ENCODE measurements around the gene RAX2.
"Not testable (repeated sequence)": the region's sequence is repeated elsewhere in the genome, so short reads cannot be mapped to it uniquely, and the experiment has no call there.

RAX2 gene

GRCh38 chr19:3774621-3775373 lies 2.8 kb upstream of the RAX2 start:
- Histone ChIP-seq H3K4me3 (ENCODE audit: low read length) (no peak overlapping the region), H3K36me3 (ENCODE audit: insufficient read depth, low read depth, low read length) (no peaks in the 10 kb centered on the region), H3K27ac (ENCODE audit: low read length) (no peak overlapping the region), H3K27me3 (ENCODE audit: insufficient read depth, low read length) (no peaks in the 10 kb centered on the region), H3K9ac (ENCODE audit: low read depth, low read length) (no peak overlapping the region), H3K9me3 (ENCODE audit: insufficient read depth, low read depth, low read length) (no peaks in the 10 kb centered on the region), H3K4me1 (ENCODE audit: insufficient read depth, low read length) (peaks cover 5% of the 10 kb centered on the region; the same call in 1 of the 2 replicates)

GRCh38 chr19:3773814-3774515 lies 1.9 kb upstream of the RAX2 start:
- Histone ChIP-seq H3K36me3 (ENCODE audit: insufficient read depth, low read depth, low read length) (no peaks in the 10 kb centered on the region), H3K27ac (ENCODE audit: low read length) (no peak overlapping the region), H3K4me1 (ENCODE audit: insufficient read depth, low read length) (peaks cover 5% of the 10 kb centered on the region; the same call in 1 of the 2 replicates), H3K27me3 (ENCODE audit: insufficient read depth, low read length) (no peaks in the 10 kb centered on the region), H3K4me3 (ENCODE audit: low read length) (no peak overlapping the region), H3K9me3 (ENCODE audit: insufficient read depth, low read depth, low read length) (no peaks in the 10 kb centered on the region), H3K9ac (ENCODE audit: low read depth, low read length) (no peak overlapping the region)

GRCh38 chr19:3771000-3771905 lies 775 bp downstream of the RAX2 start:
- peaks cover 5% of the 10 kb centered on the region; the same call in 1 of the 2 replicates for H3K4me1 ChIP-seq (ENCODE audit: insufficient read depth, low read length)
- no peak overlapping the region for H3K9ac ChIP-seq (ENCODE audit: low read depth, low read length)
- H3K9me3 ChIP-seq (ENCODE audit: insufficient read depth, low read depth, low read length) = no peaks in the 10 kb centered on the region

GRCh38 chr19:3770136-3770999 lies 1.7 kb downstream of the RAX2 start:
- H3K9me3 ChIP-seq (ENCODE audit: insufficient read depth, low read depth, low read length) = no peaks in the 10 kb centered on the region
- H3K4me3 ChIP-seq (ENCODE audit: low read length) = no peak overlapping the region
- no peaks in the 10 kb centered on the region for H3K27me3 ChIP-seq (ENCODE audit: insufficient read depth, low read length)
- peaks cover 5% of the 10 kb centered on the region; the same call in 1 of the 2 replicates for H3K4me1 ChIP-seq (ENCODE audit: insufficient read depth, low read length)
- no peak overlapping the region for H3K27ac ChIP-seq (ENCODE audit: low read length)
- H3K9ac ChIP-seq (ENCODE audit: low read depth, low read length) = no peak overlapping the region
- peaks cover 16% of the 10 kb centered on the region; the same call in 1 of the 2 replicates for H3K36me3 ChIP-seq (ENCODE audit: insufficient read depth, low read depth, low read length)

More at GRCh38 chr19:3771000-3771905, 775 bp downstream of the RAX2 start:
- Histone ChIP-seq H3K36me3 (ENCODE audit: insufficient read depth, low read depth, low read length) (peaks cover 15% of the 10 kb centered on the region; the same call in 1 of the 2 replicates), H3K27me3 (ENCODE audit: insufficient read depth, low read length) (no peaks in the 10 kb centered on the region), H3K4me3 (ENCODE audit: low read length) (no peak overlapping the region), H3K27ac (ENCODE audit: low read length) (no peak overlapping the region)

DNA sequence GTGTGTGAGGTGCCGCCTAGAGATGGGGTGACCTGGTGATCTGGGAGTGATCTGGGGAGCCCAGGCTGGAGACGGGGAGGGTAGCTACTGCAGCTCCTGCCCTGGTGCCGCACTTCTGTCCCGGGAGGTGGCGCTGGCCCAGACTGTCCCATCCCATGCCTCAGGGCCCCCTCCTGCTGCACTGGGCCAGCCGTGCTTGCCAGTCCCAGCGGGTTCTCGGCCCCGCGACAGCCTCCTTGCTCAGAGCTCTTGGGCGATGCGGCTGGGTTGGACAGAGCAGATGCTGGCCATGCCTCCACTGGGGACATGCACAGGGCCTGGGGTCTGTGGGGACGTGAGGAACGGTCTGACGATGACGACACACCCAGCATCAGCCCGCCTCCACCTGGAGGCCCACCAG lies 2.5 kb downstream of the RAX2 start:
- H3K9me3 ChIP-seq (ENCODE audit: insufficient read depth, low read depth, low read length) = no peaks in the 10 kb centered on the region
- peaks cover 5% of the 10 kb centered on the region; the same call in 1 of the 2 replicates for H3K4me1 ChIP-seq (ENCODE audit: insufficient read depth, low read length)
- no peak overlapping the region for H3K4me3 ChIP-seq (ENCODE audit: low read length)
- H3K27me3 ChIP-seq (ENCODE audit: insufficient read depth, low read length) = no peaks in the 10 kb centered on the region
- H3K27ac ChIP-seq (ENCODE audit: low read length) = no peak overlapping the region
- H3K9ac ChIP-seq (ENCODE audit: low read depth, low read length) = no peak overlapping the region
- peaks cover 21% of the 10 kb centered on the region; the same call in 1 of the 2 replicates for H3K36me3 ChIP-seq (ENCODE audit: insufficient read depth, low read depth, low read length)

DNA sequence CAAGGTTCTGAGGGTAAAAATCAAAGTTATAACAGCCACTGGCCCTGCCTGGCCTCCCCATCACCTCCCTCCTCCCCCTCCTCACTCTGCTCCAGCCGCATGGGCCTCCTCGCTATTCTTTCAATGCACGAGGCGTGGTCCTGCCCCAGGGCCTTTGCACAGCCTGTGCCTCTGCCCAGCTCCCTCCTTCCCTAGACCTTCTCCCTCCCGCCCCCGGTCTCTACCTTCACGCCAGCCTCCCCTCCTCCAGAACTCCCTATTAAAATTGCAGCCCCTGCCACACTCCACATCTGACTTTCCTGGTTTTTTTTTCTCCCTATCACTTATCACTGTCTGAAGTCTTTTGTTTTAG lies 3.3 kb downstream of the RAX2 start:
- H3K9me3 ChIP-seq (ENCODE audit: insufficient read depth, low read depth, low read length) = no peaks in the 10 kb centered on the region
- no peak overlapping the region for H3K9ac ChIP-seq (ENCODE audit: low read depth, low read length)
- H3K27ac ChIP-seq (ENCODE audit: low read length) = no peak overlapping the region
- peaks cover 21% of the 10 kb centered on the region; the same call in 1 of the 2 replicates for H3K36me3 ChIP-seq (ENCODE audit: insufficient read depth, low read depth, low read length)
- H3K4me1 ChIP-seq (ENCODE audit: insufficient read depth, low read length) = peaks cover 5% of the 10 kb centered on the region; the same call in 1 of the 2 replicates
- H3K27me3 ChIP-seq (ENCODE audit: insufficient read depth, low read length) = no peaks in the 10 kb centered on the region
- H3K4me3 ChIP-seq (ENCODE audit: low read length) = no peak overlapping the region

DNA sequence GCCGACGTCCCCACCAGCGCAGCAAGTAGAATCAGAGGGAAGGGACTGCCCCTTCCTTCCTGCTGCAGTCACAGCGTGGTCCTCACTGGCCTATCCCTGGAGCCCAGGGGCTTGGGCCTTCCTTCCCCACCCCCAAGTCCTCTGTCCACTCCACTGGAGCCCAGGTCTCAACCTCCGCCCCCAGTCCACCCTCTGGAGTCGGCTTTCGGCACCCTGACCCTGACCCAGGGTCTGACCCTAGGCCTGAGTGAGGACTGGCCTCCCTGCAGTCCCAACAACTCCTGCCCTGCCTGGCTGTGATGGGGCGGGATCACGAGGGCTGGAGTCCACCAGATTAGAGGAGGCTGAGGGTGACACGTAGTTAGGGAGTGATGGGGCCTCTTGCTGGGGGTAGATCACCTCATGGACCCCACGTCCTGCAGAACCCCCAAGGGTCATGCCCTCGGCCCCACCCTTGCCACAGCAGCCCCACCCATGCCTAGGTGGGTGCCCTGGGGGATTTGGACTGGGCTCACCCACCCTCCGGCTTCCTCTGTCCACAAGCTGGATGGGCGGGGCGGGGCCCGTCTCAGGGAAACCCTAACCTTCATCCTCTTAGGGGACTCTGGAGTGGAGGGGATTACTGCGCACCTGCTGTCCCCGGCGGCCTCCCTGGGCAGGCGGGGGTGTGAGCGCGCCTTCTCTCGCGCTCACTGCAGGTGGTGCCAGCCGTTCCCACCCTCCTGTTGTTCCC lies 3.8 kb downstream of the RAX2 start:
- Histone ChIP-seq H3K9me3 (ENCODE audit: insufficient read depth, low read depth, low read length) (no peaks in the 10 kb centered on the region), H3K27ac (ENCODE audit: low read length) (no peak overlapping the region), H3K9ac (ENCODE audit: low read depth, low read length) (no peak overlapping the region), H3K4me1 (ENCODE audit: insufficient read depth, low read length) (peaks cover 7% of the 10 kb centered on the region; the same call in 1 of the 2 replicates), H3K4me3 (ENCODE audit: low read length) (no peak overlapping the region), H3K27me3 (ENCODE audit: insufficient read depth, low read length) (no peaks in the 10 kb centered on the region), H3K36me3 (ENCODE audit: insufficient read depth, low read depth, low read length) (peaks cover 21% of the 10 kb centered on the region; the same call in 1 of the 2 replicates)

DNA sequence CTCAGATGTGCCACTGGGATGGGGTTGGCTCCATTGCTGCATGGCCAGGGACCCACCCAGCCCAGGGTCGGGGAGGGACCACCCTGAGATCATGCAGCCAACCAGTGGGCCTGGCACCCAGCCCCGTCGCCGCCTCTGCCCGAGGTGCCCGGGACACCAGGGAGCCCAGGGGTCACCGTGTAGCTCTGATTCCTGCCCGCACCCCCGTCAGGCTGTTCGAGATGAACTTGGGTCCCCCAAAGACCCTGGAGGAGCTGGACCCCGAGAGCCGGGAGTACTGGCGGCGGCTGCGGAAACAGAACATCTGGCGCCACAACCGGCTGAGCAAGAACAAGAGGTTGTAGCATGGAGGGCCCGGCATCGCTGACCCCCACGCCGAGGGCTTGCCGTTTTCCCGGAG lies 5.0 kb downstream of the RAX2 start:
- no peak overlapping the region for H3K9ac ChIP-seq (ENCODE audit: low read depth, low read length)

DNA sequence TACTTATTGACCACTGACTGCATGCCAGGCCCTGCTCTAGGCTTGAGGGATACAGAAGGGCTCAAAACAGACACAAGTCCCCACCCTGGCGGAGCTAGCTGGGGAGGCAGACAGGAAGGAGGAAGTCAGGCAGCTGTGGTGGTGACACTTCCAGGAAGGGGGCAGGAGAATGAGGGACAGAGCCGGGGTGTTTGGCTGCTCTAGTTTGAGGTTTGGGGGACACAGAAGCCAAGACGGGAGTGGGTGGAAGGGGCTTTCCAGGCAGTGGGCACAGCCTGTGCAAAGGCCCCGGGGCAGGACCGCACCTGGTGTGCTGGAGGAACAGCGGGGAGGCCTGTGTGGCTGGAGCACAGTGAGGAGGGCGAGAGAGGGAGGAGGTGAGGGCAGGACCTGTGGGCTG lies 5.5 kb downstream of the RAX2 start:
- Histone ChIP-seq H3K9ac (ENCODE audit: low read depth, low read length) (no peak overlapping the region), H3K36me3 (ENCODE audit: insufficient read depth, low read depth, low read length) (peaks cover 21% of the 10 kb centered on the region; the same call in 1 of the 2 replicates), H3K9me3 (ENCODE audit: insufficient read depth, low read depth, low read length) (no peaks in the 10 kb centered on the region), H3K27me3 (ENCODE audit: insufficient read depth, low read length) (no peaks in the 10 kb centered on the region), H3K27ac (ENCODE audit: low read length) (no peak overlapping the region), H3K4me3 (ENCODE audit: low read length) (no peak overlapping the region), H3K4me1 (ENCODE audit: insufficient read depth, low read length) (peaks cover 9% of the 10 kb centered on the region; the same call in 1 of the 2 replicates)

More for the DNA sequence above, 5.0 kb downstream of the RAX2 start:
- H3K27ac ChIP-seq (ENCODE audit: low read length) = no peak overlapping the region
- no peak overlapping the region for H3K4me3 ChIP-seq (ENCODE audit: low read length)
- H3K27me3 ChIP-seq (ENCODE audit: insufficient read depth, low read length) = no peaks in the 10 kb centered on the region
- H3K4me1 ChIP-seq (ENCODE audit: insufficient read depth, low read length) = peaks cover 9% of the 10 kb centered on the region; the same call in 1 of the 2 replicates
- H3K9me3 ChIP-seq (ENCODE audit: insufficient read depth, low read depth, low read length) = no peaks in the 10 kb centered on the region
- H3K36me3 ChIP-seq (ENCODE audit: insufficient read depth, low read depth, low read length) = peaks cover 21% of the 10 kb centered on the region; the same call in 1 of the 2 replicates

DNA sequence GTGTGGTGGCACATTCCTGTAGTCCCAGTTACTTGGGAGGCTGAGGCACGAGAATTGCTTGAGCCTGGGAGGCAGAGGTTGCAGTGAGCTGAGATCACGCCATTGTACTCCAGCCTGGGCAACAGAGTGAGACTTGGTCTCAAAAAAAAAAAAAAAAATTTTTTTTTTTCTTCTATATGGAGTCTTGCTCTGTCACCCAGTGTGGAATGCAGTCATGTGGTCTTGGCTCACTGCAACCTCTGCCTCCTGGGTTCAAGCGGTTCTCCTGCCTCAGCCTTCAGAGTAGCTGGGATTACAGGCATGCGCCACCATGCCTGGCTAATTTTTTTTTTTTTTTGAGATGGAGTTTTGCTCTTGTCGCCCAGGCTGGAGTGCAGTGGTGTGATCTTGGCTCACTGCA lies 6.3 kb downstream of the RAX2 start:
- not testable (repeated sequence) for H3K9me3 ChIP-seq (ENCODE audit: insufficient read depth, low read depth, low read length); H3K4me1 ChIP-seq (ENCODE audit: insufficient read depth, low read length); H3K9ac ChIP-seq (ENCODE audit: low read depth, low read length); H3K27me3 ChIP-seq (ENCODE audit: insufficient read depth, low read length); H3K4me3 ChIP-seq (ENCODE audit: low read length); H3K27ac ChIP-seq (ENCODE audit: low read length)
- peaks cover 21% of the 10 kb centered on the region; the same call in 1 of the 2 replicates for H3K36me3 ChIP-seq (ENCODE audit: insufficient read depth, low read depth, low read length)
